ENCODE measurements around the gene CHCT1. TPM values are rescaled to one million over a fixed set of nuclear protein-coding genes. Genes with fewer than 3 reads are reported as not detected.

CHCT1 gene
- total and polyA plus RNA-seq, 2 of the 8 experiments (the other 6 are each of a cell fraction or from before 2014, with no cell fraction given), result 0.06 TPM; not detected in 1

DNA sequence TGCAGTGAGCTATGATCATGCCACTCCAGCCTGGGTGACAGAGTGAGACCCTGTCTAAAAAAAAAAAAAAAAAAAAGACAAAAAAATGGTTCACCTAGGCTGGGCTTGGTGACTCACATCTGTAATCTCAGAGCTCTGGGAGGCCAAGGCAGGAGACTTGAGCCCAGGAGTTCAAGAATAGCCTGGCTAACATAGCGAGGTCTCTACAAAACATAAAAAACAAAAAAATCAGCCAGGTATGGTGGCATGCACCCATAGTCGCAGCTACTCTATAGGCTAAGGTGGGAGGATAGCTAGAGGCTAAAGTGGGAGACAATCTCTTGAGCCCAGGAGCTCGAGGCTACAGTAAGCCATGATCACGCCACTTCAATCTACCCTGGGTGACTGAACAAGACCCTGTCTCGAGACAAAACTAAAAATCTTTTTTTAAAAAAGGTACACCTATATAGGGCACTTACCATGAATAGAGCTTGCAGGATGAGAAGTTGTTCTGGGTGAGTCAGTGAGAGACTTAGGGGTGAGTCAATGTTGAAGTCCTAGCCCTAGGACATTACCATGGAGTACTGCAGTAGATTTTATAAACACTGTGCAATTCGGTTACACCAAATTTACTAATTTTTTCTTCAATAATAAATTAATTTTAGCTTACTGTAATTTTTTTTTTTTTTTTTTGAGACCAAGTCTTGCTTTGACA is 49.4 kb upstream of the CHCT1 start:
- CTCF ChIA-PET (ENCODE audit: partially characterized antibody), result interaction anchor here (0.7 to 1.9 kb wide), 5 partner anchors 10 to 141 kb away, joined by 3 to 5 read pairs (median 4); no protein-coding TSS in a partner anchor

More for the DNA sequence above, 49.4 kb upstream of the CHCT1 start:
- no peak overlapping the region for H4K5ac ChIP-seq (ENCODE audit: insufficient read length, low read depth, low read length)
- no peak overlapping the region for H4K91ac ChIP-seq (replicated peaks; ENCODE audit: insufficient read length, low read length)
- no peak overlapping the region; a peak in 1 of 4 replicates for H3K4me2 ChIP-seq (ENCODE audit: insufficient read depth in 1 of 2, low read depth in 2 of 2, low read length in 2 of 2)
- no peaks in the 10 kb centered on the region for H3K9me3 ChIP-seq (ENCODE audit: insufficient read depth in 2 of 2, low read depth in 1 of 2, low read length in 1 of 2)
- no peak for FAIRE-seq
- no peak overlapping the region for H2BK120ac ChIP-seq (replicated peaks; ENCODE audit: low read depth, low read length)
- no peaks in the 10 kb centered on the region for H3K27me3 ChIP-seq (replicated peaks in 1 of 4; ENCODE audit: control insufficient read depth in 3 of 4, extremely low read depth in 1 of 4, insufficient read depth in 3 of 4, low read length in 3 of 4)
- no peak overlapping the region for H3K14ac ChIP-seq (ENCODE audit: insufficient read length)
- no peak overlapping the region for H4K8ac ChIP-seq (ENCODE audit: extremely low read depth, insufficient read depth, low read length)
- H3K4me3 ChIP-seq (ENCODE audit: extremely low read depth in 1 of 4, insufficient read depth in 2 of 4, low read depth in 3 of 4, low read length in 4 of 4), result no peak overlapping the region
- no peak overlapping the region for H3K23ac ChIP-seq (ENCODE audit: insufficient read length)
- H2BK5ac ChIP-seq (ENCODE audit: low read depth, low read length), result no peak overlapping the region; the same call in 1 of the 2 replicates
- TF ChIP-seq ASH2L (IDR thresholded peaks at IDR 0.05; ENCODE audit: low read length) (no peak), CHD2 (IDR thresholded peaks at IDR 0.05; ENCODE audit: low read length) (no peak)
- TF ChIP-seq, protein P1, sequence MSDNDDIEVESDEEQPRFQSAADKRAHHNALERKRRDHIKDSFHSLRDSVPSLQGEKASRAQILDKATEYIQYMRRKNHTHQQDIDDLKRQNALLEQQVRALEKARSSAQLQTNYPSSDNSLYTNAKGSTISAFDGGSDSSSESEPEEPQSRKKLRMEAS (IDR thresholded peaks at IDR 0.05), result no peak
- peaks cover 5 to 8% of the 10 kb centered on the region in 2 experiments for H4K20me1 ChIP-seq (replicated peaks in 1 of 2; ENCODE audit: control insufficient read depth in 1 of 2, insufficient read depth in 2 of 2, low read length in 2 of 2)
- H3K23me2 ChIP-seq (ENCODE audit: low read depth, low read length), result no peaks in the 10 kb centered on the region
- POLR2A ChIA-PET (ENCODE audit: partially characterized antibody), result interaction anchor here (0.7 to 2.1 kb wide), 9 partner anchors 9 to 33 kb away, joined by 3 to 8 read pairs (median 3); partner anchors contain the start of gene USP32
- H3K18ac ChIP-seq (ENCODE audit: extremely low read depth, low read length), result no peak overlapping the region
- no peak overlapping the region for H3K27ac ChIP-seq (ENCODE audit: low read depth, low read length)
- WGBS, 2 experiments (ENCODE audit: extremely low coverage in 1 of 2, insufficient coverage in 1 of 2, insufficient read length in 1 of 2, insufficient replicate concordance in 2 of 2, low coverage in 1 of 2, low lambda C conversion rate in 2 of 2, missing lambda C conversion rate in 1 of 2), result 86% methylated on average over 6 of the region's 6 CpGs; no CpG with 5 or more reads in 1 of the 2 experiments
- no peak overlapping the region for H2BK15ac ChIP-seq (ENCODE audit: low read length)
- peaks cover 0 to 4% (median 2%) of the 10 kb centered on the region in 4 experiments; a peak in 2 of 7 replicates for H3K4me1 ChIP-seq (replicated peaks in 1 of 4; ENCODE audit: control insufficient read depth in 3 of 4, insufficient read depth in 4 of 4, low read length in 3 of 4)
- no peak overlapping the region for H3K4ac ChIP-seq (replicated peaks; ENCODE audit: insufficient read length, low read depth, low read length)
- no peaks in the 10 kb centered on the region for H3K36me3 ChIP-seq (ENCODE audit: control insufficient read depth in 2 of 4, insufficient read depth in 4 of 4, low read length in 3 of 4)
- H3K9ac ChIP-seq (replicated peaks in 1 of 4; ENCODE audit: extremely low read depth in 1 of 4, low read depth in 3 of 4, low read length in 3 of 4), result no peak overlapping the region
- peaks cover 2% of the 10 kb centered on the region; the same call in 1 of the 2 replicates for H3K79me1 ChIP-seq (ENCODE audit: low read depth, low read length)
- no peak overlapping the region for H2AK5ac ChIP-seq (ENCODE audit: low read depth, low read length)
- no peak overlapping the region for H2AFZ ChIP-seq (ENCODE audit: low read length)
- H3K56ac ChIP-seq (replicated peaks; ENCODE audit: insufficient read length, low read depth, low read length), result no peak overlapping the region
- no peak for DNase-seq (ENCODE audit: low read depth in 1 of 2, low spot score in 2 of 2)
- no peak overlapping the region for H2BK12ac ChIP-seq (ENCODE audit: low read depth, low read length)
- no peak overlapping the region for H2BK20ac ChIP-seq (ENCODE audit: low read length)
- peaks cover 0 to 84% of the 10 kb centered on the region in 2 experiments; a peak in 3 of 4 replicates for H3K79me2 ChIP-seq (ENCODE audit: control insufficient read depth in 1 of 2, insufficient read depth in 2 of 2, low read length in 2 of 2)

Data from H1 (cell line).